Measurements from ENCODE around the gene SCGB2A2. TPM values are rescaled to one million over a fixed set of nuclear protein-coding genes. Genes with fewer than 3 reads are reported as not detected.

Gene SCGB2A2
- total RNA-seq, 4 donors from 2014 or later, result not detected

- TF ChIP-seq CTCF (IDR thresholded peaks at IDR 0.05; ENCODE audit: low read depth), result no peak
Measured at GRCh38 chr11:62241095-62241494, 28.9 kb upstream of the SCGB2A2 start.

GRCh38 chr11:62242021-62242420 lies 27.9 kb upstream of the SCGB2A2 start, which contains the start of gene SCGB1D2:
SCGB1D2 (plus strand) TSS chr11:62242239; CDS start chr11:62242308, 69 bp downstream.
- no peak for TF ChIP-seq CTCF (IDR thresholded peaks at IDR 0.05; ENCODE audit: low read depth)

- TF ChIP-seq CTCF (IDR thresholded peaks at IDR 0.05; ENCODE audit: low read depth), result no peak
Measured at GRCh38 chr11:62245271-62245753, 24.6 kb upstream of the SCGB2A2 start.

- no peak for TF ChIP-seq CTCF (IDR thresholded peaks at IDR 0.05; ENCODE audit: low read depth)
Measured at GRCh38 chr11:62251698-62252097, 18.3 kb upstream of the SCGB2A2 start.

- TF ChIP-seq CTCF (IDR thresholded peaks at IDR 0.05; ENCODE audit: low read depth), result no peak
Measured at GRCh38 chr11:62253999-62254542, 15.9 kb upstream of the SCGB2A2 start.

- no peak for TF ChIP-seq CTCF (IDR thresholded peaks at IDR 0.05; ENCODE audit: low read depth)
Measured at GRCh38 chr11:62256281-62256680, 13.7 kb upstream of the SCGB2A2 start.

GRCh38 chr11:62260261-62260953 lies 9.6 kb upstream of the SCGB2A2 start:
- no peak for TF ChIP-seq CTCF (IDR thresholded peaks at IDR 0.05; ENCODE audit: low read depth)
